Natural killer cell treated with Interleukin-12 subunit alpha and Interleukin-12 subunit beta and Interleukin-15 and Interleukin-18, amount 100 ng/mL, for 72 hours (primary cell): Measurements from ENCODE around the gene DDHD1. TPM values are rescaled to one million over a fixed set of nuclear protein-coding genes. Genes with fewer than 3 reads are reported as not detected.

ENCODE experiments used
- ATAC-seq, 2 donors: fragments of 150-1000 bp; cut with Tn5 transposase in 1 of 2; sonication (Bioruptor Pico), chemical (Tn5 transposase) in 1 of 2; 2 replicates each; pipeline ENCODE4 v1.10.0; 2021
- DNase-seq: peaks from one replicate; pipeline ENCODE4 v3.0.0; 2022; ENCODE audit warnings: low spot score
- H3K27ac Mint-ChIP-seq, 2 donors: 1 replicate in 1 of 2; 2 replicates in 1 of 2; pipeline ENCODE4 v1.8.0; 2022; ENCODE audit warnings: mixed read lengths in 2 of 2, mild to moderate bottlenecking in 1 of 2, moderate library complexity in 1 of 2
- H3K27me3 Mint-ChIP-seq, 2 donors: 1 replicate in 1 of 2; 2 replicates in 1 of 2; pipeline ENCODE4 v1.8.0; 2022; ENCODE audit warnings: mixed read lengths in 2 of 2
- H3K36me3 Mint-ChIP-seq: one replicate; pipeline ENCODE4 v1.8.0; 2022; ENCODE audit warnings: mixed read lengths
- H3K4me1 Mint-ChIP-seq, 2 donors: 1 replicate in 1 of 2; 2 replicates in 1 of 2; pipeline ENCODE4 v1.8.0; 2022; ENCODE audit warnings: low read depth in 2 of 2, mixed read lengths in 2 of 2, mild to moderate bottlenecking in 1 of 2
- H3K4me3 Mint-ChIP-seq: one replicate; pipeline ENCODE4 v1.8.0; 2022; ENCODE audit warnings: mixed read lengths
- H3K9me3 Mint-ChIP-seq: 2 replicates; pipeline ENCODE4 v1.8.0; 2022; ENCODE audit warnings: mixed read lengths
- total RNA-seq, 2 donors: library from RNA; stranded (reverse); gene quantifications; one replicate each; pipeline ENCODE4 v1.2.3, GENCODE V29; 2022

The DDHD1 gene
- total RNA-seq, 2 donors from 2014 or later: 71.3 to 87.5 TPM

DNA sequence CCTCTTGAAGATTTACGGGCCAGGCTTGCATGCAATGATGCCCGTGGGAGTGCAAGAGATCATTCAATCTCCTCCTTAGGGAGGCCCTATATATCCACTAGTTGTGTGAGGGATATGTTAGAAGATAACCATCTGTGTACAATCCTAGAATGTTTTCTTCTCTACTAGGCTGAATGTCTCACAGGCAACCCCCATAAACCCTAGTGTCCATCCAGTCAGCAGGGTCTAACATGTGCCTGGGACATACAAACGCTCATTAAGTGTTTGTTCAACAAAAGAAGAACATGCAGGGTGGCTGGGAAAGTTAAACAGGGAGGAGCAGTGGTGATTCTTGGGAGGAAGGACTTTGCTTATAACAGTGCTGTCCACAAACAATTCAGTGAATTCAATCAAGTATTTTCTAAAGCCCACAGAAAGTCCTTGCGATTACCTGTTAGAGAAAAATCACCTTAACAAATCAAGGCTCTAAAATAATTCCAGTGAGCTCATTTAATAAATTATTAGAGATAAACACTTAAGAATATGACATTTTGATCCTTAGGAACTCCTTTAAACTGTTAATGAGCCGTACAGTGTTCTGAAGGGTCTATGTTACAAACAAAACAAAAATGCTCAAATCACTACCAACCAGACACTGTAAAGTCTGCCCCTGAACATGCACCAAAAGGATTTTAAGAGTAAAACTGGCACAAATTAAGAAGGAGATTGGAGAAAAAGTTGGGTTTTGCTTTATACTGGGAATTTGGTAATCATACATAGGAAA lies 105.6 kb downstream of the DDHD1 start:
- no peak for DNase-seq
- Mint-ChIP-seq H3K36me3 (peaks cover 13% of the 10 kb centered on the region), H3K4me1 (no peaks in the 10 kb centered on the region), H3K9me3 (no peaks in the 10 kb centered on the region), H3K4me3 (no peak overlapping the region), H3K27ac (no peak overlapping the region), H3K27me3 (no peaks in the 10 kb centered on the region)
- ATAC-seq: no peak

DNA sequence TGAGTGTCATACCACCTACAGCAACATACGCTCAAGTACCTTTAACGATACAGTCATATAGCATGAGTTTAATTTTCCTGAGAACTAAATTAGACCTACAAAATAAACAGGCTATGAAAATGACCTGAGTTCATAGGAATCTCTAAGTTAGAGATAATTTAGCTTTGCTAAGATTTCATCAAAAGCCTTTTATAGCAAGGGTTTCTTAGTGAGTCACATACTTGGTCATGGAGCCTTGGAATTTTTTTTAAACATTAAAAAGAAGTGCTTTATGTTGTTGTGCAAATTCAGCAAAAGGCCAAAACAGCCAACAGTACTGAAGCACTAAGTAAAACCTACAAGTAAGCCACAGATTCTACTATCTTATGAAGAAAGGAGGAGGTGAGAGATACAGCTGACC lies 108.6 kb downstream of the DDHD1 start:
- Mint-ChIP-seq H3K4me1 (no peaks in the 10 kb centered on the region), H3K27ac (no peak overlapping the region), H3K27me3 (no peaks in the 10 kb centered on the region), H3K36me3 (peaks cover 20% of the 10 kb centered on the region), H3K9me3 (no peaks in the 10 kb centered on the region), H3K4me3 (no peak overlapping the region)
- ATAC-seq (no peak), DNase-seq (no peak)

DNA sequence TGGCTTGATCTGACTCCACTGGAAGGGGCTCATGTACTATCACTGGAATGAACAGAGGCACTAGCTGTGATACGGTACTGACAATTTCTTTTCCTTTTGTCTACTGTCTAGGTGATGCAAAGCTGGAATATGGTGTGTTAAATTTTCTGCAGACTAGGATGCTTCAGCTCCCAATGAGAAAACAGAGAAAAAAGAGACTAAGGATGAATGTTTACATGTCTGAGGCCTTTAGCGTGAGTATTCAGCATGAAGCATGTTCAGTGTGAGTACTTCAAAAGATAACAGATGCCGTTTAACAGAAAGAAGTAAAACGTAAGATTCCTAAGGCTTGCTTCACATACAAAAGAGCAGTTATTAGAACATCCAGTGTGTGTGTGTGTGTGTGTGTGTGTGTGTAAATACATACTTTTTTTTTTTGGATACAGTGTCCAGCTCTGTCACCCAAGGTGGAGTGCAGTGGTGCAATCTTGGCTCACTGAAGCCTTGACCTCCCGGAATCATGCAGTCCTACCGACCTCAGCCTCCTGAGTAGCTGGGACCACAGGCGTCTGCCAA lies 110.0 kb downstream of the DDHD1 start:
- H3K36me3 Mint-ChIP-seq: peaks cover 33% of the 10 kb centered on the region
- H3K4me1 Mint-ChIP-seq: peaks cover 0 to 3% of the 10 kb centered on the region in 2 donors
- no peaks in the 10 kb centered on the region for H3K27me3 Mint-ChIP-seq
- peaks cover 3% of the 10 kb centered on the region for H3K9me3 Mint-ChIP-seq
- DNase-seq (no peak), ATAC-seq (no peak)
- H3K27ac Mint-ChIP-seq: no peak overlapping the region
- H3K4me3 Mint-ChIP-seq: no peak overlapping the region

DNA sequence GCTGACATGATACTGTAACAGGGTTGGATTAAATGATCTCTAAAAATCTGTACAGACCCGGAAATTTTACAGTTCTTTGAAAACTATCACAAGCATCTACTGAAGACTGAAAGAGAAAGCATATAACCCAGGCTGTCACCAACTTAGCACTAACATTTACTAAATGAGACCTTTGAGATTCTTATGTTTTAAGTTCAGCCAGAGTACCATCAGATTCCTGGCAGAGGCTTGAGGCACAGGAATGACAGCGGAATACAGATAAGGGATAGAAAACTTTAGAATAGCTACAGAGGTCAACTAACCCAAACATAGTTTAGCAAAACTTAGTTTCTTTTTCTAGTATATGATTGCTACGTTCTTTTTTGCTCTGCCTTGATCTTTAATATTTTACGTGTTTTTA lies 110.6 kb downstream of the DDHD1 start:
- Mint-ChIP-seq H3K9me3 (peaks cover 3% of the 10 kb centered on the region), H3K27me3 (no peaks in the 10 kb centered on the region), H3K27ac (no peak overlapping the region)

DNA sequence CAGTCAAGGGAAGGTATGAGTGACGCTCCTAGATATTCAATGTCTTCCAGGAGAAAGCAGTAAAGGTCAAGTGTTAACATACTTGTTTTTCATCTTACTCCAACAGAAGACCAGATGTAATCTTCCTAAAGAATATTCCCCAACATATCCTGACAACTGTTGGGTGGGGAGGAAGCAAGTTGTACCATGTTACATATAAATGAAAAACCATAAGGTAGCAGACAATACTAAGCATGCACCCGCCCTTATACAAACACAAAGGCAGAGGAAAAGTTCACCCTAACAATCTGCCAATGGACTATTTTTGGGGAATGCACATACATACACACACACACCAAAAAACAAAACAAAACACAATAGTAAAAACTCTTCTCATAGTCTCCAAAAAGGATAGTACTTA lies 112.1 kb downstream of the DDHD1 start:
- DNase-seq (no peak), ATAC-seq (no peak)
- peaks cover 3% of the 10 kb centered on the region for H3K9me3 Mint-ChIP-seq
- no peak overlapping the region for H3K27ac Mint-ChIP-seq
- H3K4me3 Mint-ChIP-seq: no peak overlapping the region
- H3K27me3 Mint-ChIP-seq: no peaks in the 10 kb centered on the region
- peaks cover 0 to 3% of the 10 kb centered on the region in 2 donors for H3K4me1 Mint-ChIP-seq
- H3K36me3 Mint-ChIP-seq: peaks cover 46% of the 10 kb centered on the region

More for the DNA sequence above, 110.6 kb downstream of the DDHD1 start:
- H3K4me3 Mint-ChIP-seq: no peak overlapping the region
- H3K4me1 Mint-ChIP-seq: peaks cover 0 to 3% of the 10 kb centered on the region in 2 donors
- DNase-seq: no peak
- peaks cover 39% of the 10 kb centered on the region for H3K36me3 Mint-ChIP-seq
- ATAC-seq: no peak

DNA sequence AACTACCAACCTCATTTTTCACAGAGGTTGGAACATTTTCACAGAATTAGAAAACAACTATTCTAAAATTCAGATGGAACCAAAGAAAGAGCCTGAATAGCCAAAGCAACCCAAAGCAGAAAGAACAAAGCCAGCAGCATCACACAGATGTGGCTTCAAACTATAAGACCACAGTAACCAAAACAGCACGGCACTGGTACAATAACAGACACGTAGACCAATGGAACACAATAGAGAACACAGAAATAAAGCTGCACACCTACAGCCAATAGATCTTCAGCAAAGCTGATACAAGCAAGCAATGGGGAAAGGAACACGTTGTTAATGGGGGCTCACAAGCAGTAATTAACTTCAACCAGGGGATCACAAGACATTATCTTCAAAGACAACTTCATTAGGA lies 114.5 kb downstream of the DDHD1 start:
- no peak for DNase-seq

DNA sequence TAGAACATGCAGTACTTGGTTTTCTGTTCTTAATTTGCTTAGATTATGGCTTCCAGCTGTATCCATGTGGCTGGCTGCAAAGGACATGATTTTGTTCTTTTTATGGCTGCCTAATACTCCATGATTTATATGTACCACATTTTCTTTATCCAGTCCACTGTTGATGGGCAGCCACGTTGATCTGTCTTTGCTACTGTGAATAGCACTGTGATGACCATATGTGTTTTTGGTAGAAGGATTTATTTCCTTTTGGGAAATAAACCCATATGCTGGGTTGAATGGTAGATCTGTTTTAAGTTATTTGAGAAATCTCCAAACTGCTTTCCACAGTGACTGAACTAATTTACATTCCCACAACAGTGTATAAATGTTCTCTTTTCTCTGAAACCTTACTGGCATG lies 116.1 kb downstream of the DDHD1 start:
- no peaks in the 10 kb centered on the region for H3K27me3 Mint-ChIP-seq
- ATAC-seq (no peak), DNase-seq (no peak)
- H3K27ac Mint-ChIP-seq: no peak overlapping the region
- H3K9me3 Mint-ChIP-seq: peaks cover 3% of the 10 kb centered on the region
- no peak overlapping the region for H3K4me3 Mint-ChIP-seq
- peaks cover 0 to 3% of the 10 kb centered on the region in 2 donors for H3K4me1 Mint-ChIP-seq
- H3K36me3 Mint-ChIP-seq: peaks cover 41% of the 10 kb centered on the region

More for the DNA sequence above, 114.5 kb downstream of the DDHD1 start:
- no peak for ATAC-seq
- Mint-ChIP-seq H3K4me1 (peaks cover 0 to 3% of the 10 kb centered on the region in 2 donors), H3K9me3 (peaks cover 3% of the 10 kb centered on the region), H3K27ac (no peak overlapping the region), H3K36me3 (peaks cover 46% of the 10 kb centered on the region), H3K27me3 (no peaks in the 10 kb centered on the region), H3K4me3 (no peak overlapping the region)

DNA sequence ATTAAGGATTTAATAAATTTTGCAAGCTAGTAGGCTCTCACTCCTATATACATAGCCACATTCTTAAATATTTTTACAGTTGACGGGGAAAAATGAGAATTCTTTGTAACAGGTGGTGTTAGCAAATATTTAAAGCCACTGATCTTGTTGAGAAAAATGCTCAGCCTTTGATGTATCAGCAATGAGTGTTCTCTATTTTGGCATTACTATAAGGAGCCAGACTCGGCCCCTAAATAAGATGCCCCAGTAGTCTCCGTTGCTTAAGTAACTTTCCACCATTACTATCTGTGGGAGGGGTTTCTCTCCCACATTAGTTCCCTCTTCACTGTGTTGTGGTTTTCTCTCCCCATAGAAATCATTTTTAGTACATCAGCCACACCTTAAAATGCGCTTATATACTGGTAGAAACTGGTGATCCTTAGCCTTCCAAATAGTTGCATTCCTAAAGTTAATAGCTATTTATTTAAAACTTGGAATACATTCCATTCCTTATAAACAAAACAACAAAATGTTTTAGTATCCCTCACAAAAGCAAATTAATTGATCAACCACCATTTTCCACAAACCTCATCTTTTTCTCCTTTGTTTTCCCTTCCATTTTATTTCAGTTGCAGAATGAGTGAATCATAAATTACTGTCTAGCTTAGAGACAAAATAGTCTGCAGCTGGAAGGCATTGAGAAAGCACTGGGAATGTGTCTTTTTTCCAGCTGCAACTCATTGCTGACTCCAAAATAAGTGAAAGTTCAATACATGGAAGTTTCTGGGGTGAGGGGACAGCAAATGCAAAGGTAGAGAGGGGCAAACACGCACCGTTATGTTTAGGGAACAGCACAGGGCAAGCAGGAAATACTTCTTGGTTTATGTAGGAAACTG lies 117.5 kb downstream of the DDHD1 start:
- Mint-ChIP-seq H3K4me1 (peaks cover 0 to 3% of the 10 kb centered on the region in 2 donors), H3K4me3 (no peak overlapping the region), H3K9me3 (peaks cover 3% of the 10 kb centered on the region), H3K27me3 (no peaks in the 10 kb centered on the region), H3K36me3 (peaks cover 37% of the 10 kb centered on the region), H3K27ac (no peak overlapping the region)
- no peak for DNase-seq
- ATAC-seq: no peak

DNA sequence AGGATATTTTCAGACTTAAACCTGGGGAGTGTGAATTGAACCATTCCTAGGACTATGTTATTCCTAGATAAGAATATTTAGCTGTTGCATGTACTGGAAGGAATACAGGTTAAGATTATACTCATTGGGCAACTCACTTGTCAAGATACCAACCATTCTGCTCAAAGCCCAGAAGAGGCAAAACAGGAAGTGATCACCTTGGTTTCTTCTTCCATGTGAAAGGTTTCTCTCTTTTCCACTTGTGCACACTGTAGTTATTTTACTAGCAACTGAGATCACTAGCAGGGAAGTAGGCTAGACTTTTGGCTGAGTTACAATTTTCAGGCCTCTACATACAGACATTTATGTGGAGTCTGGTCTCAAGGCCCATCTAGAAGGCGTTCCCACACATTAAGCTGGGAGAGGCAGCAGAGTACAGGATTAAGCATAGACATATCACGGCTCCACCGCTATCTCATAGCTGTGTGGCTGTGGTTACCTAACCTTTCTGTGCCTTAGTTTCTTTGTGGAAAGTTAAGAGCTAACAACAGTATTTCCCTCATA lies 118.4 kb downstream of the DDHD1 start:
- Mint-ChIP-seq H3K27ac (no peak overlapping the region), H3K27me3 (no peaks in the 10 kb centered on the region), H3K9me3 (peaks cover 3% of the 10 kb centered on the region), H3K36me3 (peaks cover 34% of the 10 kb centered on the region), H3K4me3 (no peak overlapping the region), H3K4me1 (peaks cover 0 to 3% of the 10 kb centered on the region in 2 donors)
- ATAC-seq: no peak
- DNase-seq: no peak

DNA sequence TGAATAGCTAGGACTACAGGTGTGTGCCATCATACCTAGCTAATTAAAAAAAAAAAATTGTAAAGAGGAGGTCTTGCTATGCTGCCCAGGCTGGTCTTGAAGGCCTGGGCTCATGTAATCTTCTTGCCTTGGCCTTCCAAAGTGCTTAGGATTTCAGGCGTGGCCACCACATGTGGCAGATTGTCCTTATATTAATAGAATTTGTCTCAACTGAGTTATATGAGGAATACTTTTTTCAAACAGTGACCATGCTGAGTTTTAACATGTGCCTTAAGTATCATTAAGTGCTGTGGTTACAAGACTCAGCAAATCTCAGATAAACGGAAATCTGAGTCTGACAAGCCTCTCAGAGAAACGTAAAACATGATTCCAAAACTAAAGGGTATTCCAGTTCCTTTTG lies 119.1 kb downstream of the DDHD1 start:
- no peak overlapping the region for H3K27ac Mint-ChIP-seq
- no peak for ATAC-seq
- no peak for DNase-seq
- no peaks in the 10 kb centered on the region for H3K4me1 Mint-ChIP-seq
- H3K36me3 Mint-ChIP-seq: peaks cover 27% of the 10 kb centered on the region
- no peak overlapping the region for H3K4me3 Mint-ChIP-seq
- no peaks in the 10 kb centered on the region for H3K9me3 Mint-ChIP-seq
- H3K27me3 Mint-ChIP-seq: no peaks in the 10 kb centered on the region

DNA sequence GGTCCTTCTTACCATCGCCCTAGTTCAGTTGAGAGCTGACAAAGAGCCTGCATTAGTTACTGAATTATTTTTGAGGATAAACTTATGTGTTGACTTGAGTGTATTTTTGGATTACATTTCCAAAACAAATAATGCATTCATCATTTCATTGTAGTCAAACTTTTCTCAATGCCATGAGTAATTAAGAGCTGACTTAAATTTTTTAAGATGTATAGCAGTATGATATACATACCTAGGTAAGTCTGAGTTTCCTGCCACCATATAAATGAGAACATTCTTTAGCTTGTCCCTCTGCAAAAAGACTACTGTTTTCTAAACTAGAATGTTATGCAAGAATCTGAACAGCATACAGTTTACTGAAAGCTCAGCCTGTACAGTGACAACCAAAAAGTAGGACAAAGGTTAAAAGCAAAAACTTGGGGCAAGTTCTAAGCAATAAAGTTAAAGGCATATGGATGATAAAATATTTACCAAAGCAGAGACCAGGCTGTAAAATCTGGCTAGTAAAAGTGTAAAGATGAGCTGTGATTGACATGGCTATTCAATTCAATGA lies 120.2 kb downstream of the DDHD1 start:
- Mint-ChIP-seq H3K36me3 (peaks cover 17% of the 10 kb centered on the region), H3K4me3 (no peak overlapping the region), H3K4me1 (peaks cover 0 to 4% of the 10 kb centered on the region in 2 donors), H3K27ac (no peak overlapping the region), H3K27me3 (no peaks in the 10 kb centered on the region), H3K9me3 (no peaks in the 10 kb centered on the region)
- no peak for ATAC-seq
- DNase-seq: no peak

DNA sequence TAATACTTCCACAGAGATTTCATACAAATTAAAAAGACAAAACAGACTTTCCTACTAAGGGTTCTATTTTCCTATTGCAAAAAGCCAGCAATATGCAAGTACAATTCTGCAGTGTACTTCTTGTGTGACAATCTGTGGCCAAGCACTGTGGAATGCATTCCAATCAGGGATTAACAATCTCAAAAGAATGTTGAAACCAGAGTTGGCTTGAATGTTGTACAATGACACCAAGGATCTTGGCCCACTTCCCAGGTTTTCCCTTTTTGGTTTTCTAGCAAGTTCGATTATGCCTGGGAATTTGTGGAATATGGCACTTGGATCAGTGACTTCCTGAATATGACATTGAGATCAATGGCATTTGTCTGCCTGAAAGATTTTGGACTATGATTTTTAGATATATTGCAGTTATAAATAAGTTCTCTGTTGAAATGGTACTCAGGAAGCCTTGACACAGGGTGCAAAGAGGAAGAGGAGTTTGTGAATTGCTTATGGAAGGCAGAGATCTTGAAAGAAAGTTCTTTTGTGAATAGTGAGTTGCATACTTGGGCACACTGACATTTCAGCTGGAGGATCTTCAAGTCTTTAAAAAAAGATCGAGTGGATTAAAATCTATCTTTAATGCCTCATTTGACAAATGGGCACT lies 120.8 kb downstream of the DDHD1 start:
- ATAC-seq (no peak), DNase-seq (no peak)
- no peaks in the 10 kb centered on the region for H3K27me3 Mint-ChIP-seq
- no peak overlapping the region for H3K27ac Mint-ChIP-seq
- H3K36me3 Mint-ChIP-seq: peaks cover 11% of the 10 kb centered on the region
- H3K4me1 Mint-ChIP-seq: peaks cover 6 to 9% of the 10 kb centered on the region in 2 donors
- no peaks in the 10 kb centered on the region for H3K9me3 Mint-ChIP-seq
- H3K4me3 Mint-ChIP-seq: no peak overlapping the region

DNA sequence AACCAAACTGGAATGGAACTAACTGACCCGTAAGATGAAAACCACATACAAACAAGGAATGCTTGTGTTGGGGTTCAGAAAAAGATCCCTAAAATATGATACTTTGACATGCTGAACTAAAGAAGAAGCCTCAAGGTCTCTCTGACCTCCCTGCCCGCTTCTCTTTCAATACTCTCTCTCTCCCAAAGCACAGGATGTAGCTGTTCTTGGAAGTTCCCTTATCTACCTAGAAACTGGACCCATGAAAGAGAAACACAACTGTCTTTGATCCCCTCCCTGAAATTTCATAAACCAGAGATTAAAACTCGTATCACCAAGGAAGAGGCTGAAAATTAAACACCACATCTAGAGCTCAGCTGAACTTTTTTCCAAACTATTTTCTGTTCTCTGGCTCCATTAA lies 125.6 kb downstream of the DDHD1 start:
- H3K27ac Mint-ChIP-seq: no peak overlapping the region
- no peaks in the 10 kb centered on the region for H3K27me3 Mint-ChIP-seq
- ATAC-seq: no peak
- no peak overlapping the region for H3K4me3 Mint-ChIP-seq
- H3K36me3 Mint-ChIP-seq: peaks cover 5% of the 10 kb centered on the region
- DNase-seq: no peak
- H3K9me3 Mint-ChIP-seq: no peaks in the 10 kb centered on the region
- peaks cover 6 to 10% of the 10 kb centered on the region in 2 donors for H3K4me1 Mint-ChIP-seq
